Esophagus muscularis mucosa (tissue), 4 donors: ENCODE data around the gene PSMD11. TPM values are rescaled to one million over a fixed set of nuclear protein-coding genes. Genes with fewer than 3 reads are reported as not detected.

ENCODE experiments used
- DNase-seq: peaks from one replicate; pipeline ENCODE4 v3.0.0-alpha.2; 2017; ENCODE audit errors: extremely low spot score
- H3K27ac ChIP-seq, 4 donors: fragments of 200-600 bp; sonication (generic); replicated peaks in 1 of 4; 1 replicate in 3 of 4; 2 replicates in 1 of 4; pipeline ENCODE4 v1.5.1; 2016 to 2019; ENCODE audit warnings: mild to moderate bottlenecking in 1 of 4
- H3K27me3 ChIP-seq, 4 donors: fragments of 200-600 bp; sonication (generic); one replicate each; pipeline versions ENCODE4 v1.5.1 to v1.6.0; 2016 to 2019
- H3K36me3 ChIP-seq, 4 donors: fragments of 200-600 bp; sonication (generic); one replicate each; pipeline ENCODE4 v1.5.1; 2016 to 2019
- H3K4me1 ChIP-seq, 4 donors: fragments of 200-600 bp; sonication (generic); one replicate each; pipeline ENCODE4 v1.5.1; 2016 to 2019
- H3K4me3 ChIP-seq, 4 donors: fragments of 200-600 bp; sonication (generic); 1 replicate in 2 of 4; 2 replicates in 2 of 4; pipeline ENCODE4 v1.5.1; 2016 to 2019; ENCODE audit warnings: mild to moderate bottlenecking in 4 of 4, moderate library complexity in 1 of 4
- H3K9me3 ChIP-seq, 4 donors: fragments of 200-600 bp; sonication (generic); 1 replicate in 3 of 4; 2 replicates in 1 of 4; pipeline ENCODE4 v1.5.1; 2016 to 2019
- CTCF ChIP-seq, 3 experiments: fragments of 200-600 bp in 2 of 3; fragments of 450-650 bp in 1 of 3; sonication (generic) in 2 of 3; IDR thresholded peaks; one replicate each; pipeline ENCODE4 v1.5.1; 2017 to 2019; ENCODE audit warnings: antibody characterized with exemption in 3 of 3, mild to moderate bottlenecking in 2 of 3, moderate library complexity in 1 of 3
- EP300 ChIP-seq: sonication (generic); formaldehyde crosslinking; IDR thresholded peaks from one replicate; pipeline ENCODE4 v1.6.1; 2017; ENCODE audit warnings: antibody characterized with exemption
- POLR2A ChIP-seq: fragments of 450-650 bp; IDR thresholded peaks from one replicate; pipeline ENCODE4 v1.6.1; 2017; ENCODE audit warnings: antibody characterized with exemption, moderate library complexity, mild to moderate bottlenecking, low read depth
- POLR2AphosphoS5 ChIP-seq, 2 donors: sonication (generic); formaldehyde crosslinking; IDR thresholded peaks; one replicate each; pipeline ENCODE4 v1.6.1; 2017; ENCODE audit warnings: antibody characterized with exemption in 2 of 2
- WGBS: methylation state at CpG from one replicate; pipeline ENCODE4 v1.1.5; 2018; 5-methylcytosine and 5-hydroxymethylcytosine counted together
- intact Hi-C: fragments of 100-400 bp; cut with DNase I; formaldehyde crosslinking; loops from one replicate; pipeline ENCODE4 v1.15.1; 2023
- total RNA-seq, 4 donors: library from RNA; depleted of rRNA; stranded (reverse); fragments of >200 nt; gene quantifications; one replicate each; pipeline versions ENCODE4 v1.1.0 to v1.2.1, GENCODE V29; 2016

The PSMD11 gene
- total RNA-seq, 4 donors from 2014 or later = 39.9 to 70.2 (median 64.7) TPM

- DNase-seq = no peak
- no peaks in the 10 kb centered on the region for H3K27me3 ChIP-seq
- 92% methylated on average over 2 of the region's 2 CpGs for WGBS
- H3K4me3 ChIP-seq = no peak overlapping the region
- no peaks in the 10 kb centered on the region for H3K36me3 ChIP-seq
- H3K9me3 ChIP-seq = no peaks in the 10 kb centered on the region
- TF ChIP-seq POLR2A = no peak
- TF ChIP-seq CTCF (IDR thresholded peaks at IDR 0.05) = no peak
- no peak for TF ChIP-seq EP300
- TF ChIP-seq POLR2AphosphoS5 (IDR thresholded peaks at IDR 0.05) = no peak
- intact Hi-C loops = no loop called here
- H3K4me1 ChIP-seq = peaks cover 18 to 22% (median 21%) of the 10 kb centered on the region in 4 donors
- no peak overlapping the region for H3K27ac ChIP-seq
These were observed 72.1 kb downstream of the PSMD11 start for GRCh38 chr17:32516450-32516849.

- Histone ChIP-seq H3K27ac (no peak overlapping the region), H3K36me3 (no peaks in the 10 kb centered on the region), H3K4me3 (no peak overlapping the region), H3K9me3 (no peaks in the 10 kb centered on the region), H3K4me1 (peaks cover 18 to 22% (median 21%) of the 10 kb centered on the region in 4 donors), H3K27me3 (no peaks in the 10 kb centered on the region)
- 85% methylated on average over 12 of the region's 12 CpGs for WGBS
- TF ChIP-seq POLR2A (no peak), CTCF (IDR thresholded peaks at IDR 0.05) (no peak), EP300 (no peak), POLR2AphosphoS5 (IDR thresholded peaks at IDR 0.05) (no peak)
- no peak for DNase-seq
- intact Hi-C loops = no loop called here
These were observed 72.8 kb downstream of the PSMD11 start for GRCh38 chr17:32516940-32517701.

GRCh38 chr17:32517982-32518381 lies 73.7 kb downstream of the PSMD11 start:
- TF ChIP-seq POLR2AphosphoS5 (IDR thresholded peaks at IDR 0.05) = no peak
- no peak for TF ChIP-seq EP300
- TF ChIP-seq CTCF (IDR thresholded peaks at IDR 0.05) = no peak
- no peak for TF ChIP-seq POLR2A
- intact Hi-C loops = no loop called here
- WGBS = 92% methylated on average over 7 of the region's 7 CpGs

GRCh38 chr17:32518646-32519227 lies 74.4 kb downstream of the PSMD11 start:
- TF ChIP-seq EP300 (no peak), CTCF (IDR thresholded peaks at IDR 0.05) (no peak), POLR2A (no peak), POLR2AphosphoS5 (IDR thresholded peaks at IDR 0.05) (no peak)
- Histone ChIP-seq H3K9me3 (no peaks in the 10 kb centered on the region), H3K27ac (no peak overlapping the region), H3K36me3 (no peaks in the 10 kb centered on the region), H3K4me1 (peaks cover 18 to 22% (median 21%) of the 10 kb centered on the region in 4 donors), H3K4me3 (peak overlapping the region; percentile 56 to 66 (median 58)), H3K27me3 (no peaks in the 10 kb centered on the region)
- 56% methylated on average over 15 of the region's 31 CpGs for WGBS
- no peak for DNase-seq
- intact Hi-C loops = no loop called here

More at GRCh38 chr17:32517982-32518381, 73.7 kb downstream of the PSMD11 start:
- no peaks in the 10 kb centered on the region for H3K27me3 ChIP-seq
- H3K27ac ChIP-seq = no peak overlapping the region
- no peaks in the 10 kb centered on the region for H3K9me3 ChIP-seq
- DNase-seq = no peak
- no peaks in the 10 kb centered on the region for H3K36me3 ChIP-seq
- peaks cover 18 to 22% (median 21%) of the 10 kb centered on the region in 4 donors for H3K4me1 ChIP-seq
- H3K4me3 ChIP-seq = no peak overlapping the region
